MM.1S (cell line): Measurements from ENCODE around the gene DYNC1I1.

ENCODE experiments used
- CTCF ChIP-seq: fragments of 300-600 bp; sonication (generic); IDR thresholded peaks from 2 replicates; pipeline ENCODE4 v1.5.1; 2016; ENCODE audit warnings: antibody characterized with exemption, low read length, mixed read lengths
- EZH2 ChIP-seq: fragments of 300-600 bp; sonication (generic); optimal IDR thresholded peaks from 2 replicates; pipeline ENCODE3; 2017; ENCODE audit warnings: low read depth, mild to moderate bottlenecking, antibody characterized with exemption, low read length, mixed read lengths
- EZH2phosphoT487 ChIP-seq: fragments of 300-600 bp; sonication (generic); IDR thresholded peaks from 2 replicates; pipeline ENCODE4 v1.6.1; 2018; ENCODE audit warnings: antibody characterized with exemption, low read length

- TF ChIP-seq CTCF: no peak
- no peak for TF ChIP-seq EZH2
- TF ChIP-seq EZH2phosphoT487: no peak
Observed at GRCh38 chr7:95996174-95996573, 223.8 kb downstream of the DYNC1I1 start.
